CD4-positive, alpha-beta T cell treated with Interferon alpha-2 for 1 hour (primary cell): ENCODE results near the gene TMEM203.

ENCODE experiments used
- DNase-seq, 2 donors: peaks; one replicate each; pipeline ENCODE4 v3.0.0-alpha.2; 2020 to 2022

The TMEM203 gene

DNA sequence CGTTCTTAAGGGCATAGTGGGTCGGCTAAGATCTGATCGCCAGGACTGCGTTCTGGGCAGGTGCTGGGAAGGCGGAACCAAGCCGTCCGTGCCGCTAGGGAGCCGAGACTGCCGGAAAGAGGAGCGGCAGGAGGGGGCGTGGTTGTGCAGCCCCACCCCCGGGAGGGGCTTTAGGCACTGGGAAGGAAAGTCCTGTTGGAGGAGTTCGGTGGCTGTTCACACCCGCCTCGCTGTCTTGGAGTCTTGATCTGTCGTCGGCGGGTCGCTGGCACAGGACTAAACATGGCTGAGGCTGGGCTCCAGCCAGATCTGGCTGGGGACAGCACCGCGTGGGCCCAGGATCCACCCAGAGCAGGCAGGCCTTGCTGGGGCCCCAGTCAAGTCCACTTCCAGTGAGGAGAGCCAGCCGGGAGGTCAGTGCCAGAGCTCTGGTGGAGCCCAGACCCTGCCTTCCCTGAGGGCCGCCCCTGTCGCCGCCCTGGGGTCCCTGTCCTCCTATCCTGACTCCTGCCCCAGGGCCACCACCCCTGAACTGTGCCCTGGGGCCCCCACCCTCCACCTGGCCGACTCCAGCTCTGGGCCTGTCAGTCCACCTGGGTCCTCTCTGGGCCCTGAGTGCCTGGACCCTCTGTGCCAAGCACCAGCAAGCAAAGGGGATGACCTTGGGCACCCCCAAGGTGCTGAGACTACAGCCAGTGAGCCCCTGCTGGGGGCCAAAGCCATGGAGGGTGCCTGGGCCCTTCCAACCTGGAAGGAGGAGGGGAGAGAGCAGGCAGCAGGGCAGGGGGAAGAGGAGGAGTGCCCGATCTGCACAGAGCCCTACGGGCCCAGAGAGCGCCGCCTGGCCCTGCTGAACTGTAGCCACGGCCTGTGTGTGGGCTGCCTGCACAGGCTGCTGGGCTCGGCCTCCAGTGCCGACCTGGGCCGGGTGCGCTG is 12.1 kb upstream of the TMEM203 start:
- no peak for DNase-seq

DNA sequence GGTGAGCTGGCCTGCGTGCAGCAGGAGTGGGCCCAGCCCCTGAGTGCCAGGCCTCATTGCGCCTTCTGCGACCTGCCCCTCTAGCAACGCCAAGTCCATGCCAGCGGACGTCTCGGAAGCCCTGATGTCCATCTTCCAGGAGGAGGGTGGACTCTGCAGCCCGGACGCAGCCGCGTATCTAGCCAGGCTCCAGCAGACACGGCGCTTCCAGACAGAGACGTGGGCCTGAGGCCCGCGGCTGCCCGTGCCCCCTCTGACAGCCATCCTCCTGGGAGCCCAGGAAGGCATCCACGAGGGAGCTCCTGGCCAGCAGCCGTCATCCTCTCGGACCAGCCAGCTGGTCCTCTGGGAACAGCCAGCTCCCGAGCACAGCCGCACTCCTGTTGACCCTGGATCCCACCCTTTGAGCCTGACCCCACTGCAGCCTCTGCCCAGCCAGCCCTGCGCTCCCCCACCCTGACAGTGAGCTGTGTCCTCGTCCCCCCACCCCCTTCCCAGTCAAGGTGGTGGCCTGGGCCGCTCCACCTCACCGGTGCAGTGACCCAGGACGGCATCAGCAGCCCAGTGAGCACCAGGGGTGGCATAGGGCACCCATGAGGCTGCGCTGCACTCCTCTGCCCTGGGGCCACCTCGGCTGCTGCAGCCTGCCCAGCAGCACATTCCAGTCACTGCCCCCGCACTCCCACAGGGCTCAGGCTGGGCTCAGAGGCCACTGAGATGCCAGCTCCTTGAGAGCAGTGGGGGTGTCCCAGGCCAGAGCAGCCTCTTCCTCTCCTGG is 10.9 kb upstream of the TMEM203 start:
- DNase-seq: no peak

DNA sequence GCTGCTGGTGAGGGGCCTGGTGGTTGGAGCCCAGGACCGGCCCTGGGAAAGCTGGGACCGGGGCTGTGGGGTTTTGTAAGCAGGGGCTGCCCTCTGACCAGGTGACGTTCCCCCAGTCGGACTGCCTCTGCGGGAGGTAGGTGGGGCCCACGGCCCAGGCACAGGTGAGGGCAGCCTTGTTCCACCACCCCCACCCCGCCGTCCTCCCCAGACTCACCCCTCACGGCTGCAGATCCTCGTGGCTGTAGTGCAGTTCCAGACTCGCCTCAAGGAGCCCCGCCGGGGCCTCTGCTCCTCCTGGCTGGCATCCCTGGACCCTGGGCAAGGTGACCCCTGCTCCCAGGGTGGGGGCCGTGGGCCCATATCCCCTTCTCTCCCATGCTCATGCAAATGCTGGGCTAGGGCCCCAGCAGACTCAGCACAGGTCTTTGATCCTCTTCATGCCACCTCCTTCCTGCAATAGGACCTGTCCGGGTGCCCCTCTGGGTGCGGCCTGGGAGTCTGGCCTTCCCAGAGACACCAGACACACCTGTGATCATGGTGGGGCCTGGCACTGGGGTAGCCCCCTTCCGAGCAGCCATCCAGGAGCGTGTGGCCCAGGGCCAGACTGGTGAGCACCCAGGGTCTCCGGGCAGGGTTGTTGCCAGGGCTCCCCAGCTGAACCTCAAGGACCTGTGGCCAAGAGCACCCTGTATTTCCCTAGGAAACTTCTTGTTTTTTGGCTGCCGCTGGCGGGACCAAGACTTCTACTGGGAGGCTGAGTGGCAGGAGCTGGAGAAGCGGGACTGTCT is 9.9 kb upstream of the TMEM203 start:
- DNase-seq: no peak

DNA sequence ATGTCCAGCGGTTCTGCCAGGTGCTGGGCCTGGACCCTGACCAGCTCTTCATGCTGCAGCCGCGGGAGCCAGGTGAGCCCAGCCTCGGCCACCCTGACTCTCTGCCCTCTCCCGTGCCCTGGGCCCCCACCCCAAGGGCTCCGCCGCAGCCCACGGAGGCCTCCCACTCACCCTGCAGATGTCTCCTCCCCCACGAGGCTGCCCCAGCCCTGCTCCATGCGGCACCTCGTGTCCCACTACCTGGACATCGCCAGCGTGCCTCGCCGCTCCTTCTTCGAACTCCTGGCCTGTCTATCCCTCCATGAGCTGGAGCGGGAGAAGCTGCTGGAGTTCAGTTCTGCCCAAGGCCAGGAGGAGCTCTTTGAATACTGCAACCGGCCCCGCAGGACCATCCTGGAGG is 9.2 kb upstream of the TMEM203 start:
- no peak for DNase-seq

DNA sequence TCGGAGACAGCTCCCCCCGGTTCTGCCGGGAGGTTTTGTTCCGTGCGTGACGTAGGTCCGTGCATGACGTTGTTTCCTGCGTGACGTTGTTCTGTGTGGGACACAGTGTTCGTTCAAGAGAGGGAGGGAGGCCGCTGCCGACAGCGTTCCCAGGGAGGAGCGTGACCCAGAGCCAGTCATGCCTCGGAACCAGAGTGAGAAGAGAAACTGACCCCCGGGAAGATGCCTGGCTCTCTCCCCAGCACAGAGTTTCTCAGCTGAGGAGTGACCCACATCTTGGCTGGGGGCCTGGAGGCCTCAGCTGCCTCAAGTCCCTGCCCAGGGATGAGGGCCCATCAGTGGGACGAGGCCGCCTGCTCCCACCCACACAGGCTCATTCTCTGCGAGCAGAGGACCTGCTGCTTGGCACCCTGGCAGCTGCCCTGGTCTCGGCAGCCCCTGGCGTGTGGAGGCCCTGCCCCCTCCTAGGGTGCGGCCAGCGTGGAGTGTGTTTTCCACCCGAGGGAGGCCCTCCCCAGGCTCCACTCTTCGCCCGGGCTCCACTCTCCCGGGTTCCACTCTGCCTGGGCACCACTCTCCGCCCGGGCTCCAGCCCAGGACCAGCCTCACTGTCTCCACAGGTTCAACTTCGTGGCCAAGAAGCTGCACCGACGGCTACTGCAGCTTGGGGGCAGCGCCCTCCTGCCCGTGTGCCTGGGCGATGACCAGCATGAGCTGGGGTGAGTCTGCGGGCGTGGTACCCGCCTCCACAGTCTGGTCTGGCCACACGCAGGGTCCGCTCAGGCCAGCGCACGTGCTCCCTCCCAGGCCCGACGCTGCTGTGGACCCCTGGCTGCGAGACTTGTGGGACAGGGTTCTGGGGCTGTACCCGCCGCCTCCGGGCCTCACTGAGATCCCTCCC is 8.0 kb upstream of the TMEM203 start:
- no peak for DNase-seq

DNA sequence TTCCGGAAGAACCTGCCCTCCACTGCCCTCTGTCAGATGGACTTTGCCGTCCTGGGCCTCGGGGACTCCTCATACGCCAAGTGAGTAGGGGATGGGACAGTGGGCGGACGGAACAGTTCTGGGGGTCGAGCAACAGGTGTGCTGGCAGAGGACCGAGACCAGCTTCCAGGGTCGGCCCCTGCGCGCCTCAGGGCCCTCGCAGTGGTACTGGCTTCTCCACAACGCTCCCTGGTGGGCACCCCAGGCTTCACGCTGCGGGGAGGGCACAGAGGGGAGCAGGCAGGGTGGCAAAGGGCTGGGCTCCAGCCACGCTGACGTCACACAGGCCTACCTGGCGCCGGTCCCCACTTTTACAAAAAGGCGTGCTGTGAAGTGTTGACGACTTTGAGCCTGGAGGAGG is 7.1 kb upstream of the TMEM203 start:
- no peak for DNase-seq

DNA sequence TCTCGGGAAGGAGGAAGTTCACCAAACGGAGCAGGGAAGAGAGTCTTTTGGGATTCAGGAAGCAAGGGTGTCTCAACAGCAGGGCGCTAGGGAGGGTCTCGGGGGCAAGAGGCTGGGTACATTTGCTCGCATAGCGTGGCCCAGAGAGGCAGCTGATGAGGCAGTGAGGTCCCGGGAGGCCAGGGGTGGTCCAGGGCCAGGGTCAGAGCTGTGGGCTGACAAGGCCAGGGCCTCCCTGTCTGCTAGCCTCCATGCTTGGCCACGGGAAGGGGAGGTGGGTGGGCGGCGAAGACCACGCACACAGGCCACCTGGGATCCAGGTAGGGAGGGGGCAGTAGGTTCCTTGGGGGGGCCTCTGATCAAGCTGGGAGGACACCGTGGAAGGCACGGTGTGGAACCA is 6.1 kb upstream of the TMEM203 start:
- DNase-seq: no peak

DNA sequence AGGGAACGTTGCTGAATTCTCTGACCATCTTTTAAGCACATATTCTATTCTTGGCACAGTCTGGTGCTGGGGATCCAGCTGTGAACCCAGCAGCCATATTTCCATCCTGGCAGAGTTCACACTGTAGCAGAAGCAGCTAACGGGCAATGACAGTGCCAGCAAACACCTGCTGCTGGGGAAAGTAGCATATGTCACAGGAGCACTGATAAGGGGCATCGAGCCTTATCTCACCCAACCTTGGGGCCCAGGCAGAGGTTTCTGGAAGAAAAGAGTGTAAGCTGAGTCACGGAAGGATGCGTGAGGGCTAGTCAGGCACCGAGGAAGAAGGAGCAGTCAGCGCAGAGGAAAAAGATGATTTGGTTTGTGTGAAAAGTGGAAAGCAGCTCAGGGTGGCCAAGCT is 1.2 kb upstream of the TMEM203 start:
- no peak for DNase-seq

DNA sequence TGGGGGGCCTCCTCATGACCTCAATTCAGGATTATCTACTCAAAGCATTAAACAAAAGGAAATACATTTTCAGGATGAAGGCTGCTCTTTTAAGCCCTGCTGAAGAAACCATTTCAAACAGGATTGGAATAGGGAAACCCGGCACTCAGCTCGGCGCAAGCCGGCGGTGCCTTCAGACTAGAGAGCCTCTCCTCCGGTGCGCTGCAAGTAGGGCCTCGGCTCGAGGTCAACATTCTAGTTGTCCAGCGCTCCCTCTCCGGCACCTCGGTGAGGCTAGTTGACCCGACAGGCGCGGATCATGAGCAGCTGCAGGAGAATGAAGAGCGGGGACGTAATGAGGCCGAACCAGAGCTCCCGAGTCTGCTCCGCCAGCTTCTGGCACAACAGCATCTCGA is 720 bp downstream of the TMEM203 start:
- DNase-seq: no peak

DNA sequence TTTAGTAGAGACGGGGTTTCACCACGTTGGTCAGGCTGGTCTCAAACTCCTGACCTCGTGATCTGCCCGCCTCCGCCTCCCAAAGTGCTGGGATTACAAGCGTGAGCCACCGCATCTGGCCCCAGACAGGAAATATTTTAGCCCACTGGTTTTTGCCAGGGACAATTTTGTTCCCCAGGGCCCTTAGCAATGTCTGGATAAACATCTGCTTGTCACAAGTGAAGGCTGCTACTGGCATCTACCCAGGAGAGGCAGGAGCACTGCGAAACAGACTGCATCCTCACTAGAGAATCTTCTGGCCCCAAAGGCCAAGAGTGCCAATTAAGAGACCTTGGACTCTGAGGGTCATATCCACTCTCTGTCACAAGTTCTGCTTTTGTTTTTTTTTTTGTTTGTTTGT is 2.5 kb downstream of the TMEM203 start:
- no peak for DNase-seq

DNA sequence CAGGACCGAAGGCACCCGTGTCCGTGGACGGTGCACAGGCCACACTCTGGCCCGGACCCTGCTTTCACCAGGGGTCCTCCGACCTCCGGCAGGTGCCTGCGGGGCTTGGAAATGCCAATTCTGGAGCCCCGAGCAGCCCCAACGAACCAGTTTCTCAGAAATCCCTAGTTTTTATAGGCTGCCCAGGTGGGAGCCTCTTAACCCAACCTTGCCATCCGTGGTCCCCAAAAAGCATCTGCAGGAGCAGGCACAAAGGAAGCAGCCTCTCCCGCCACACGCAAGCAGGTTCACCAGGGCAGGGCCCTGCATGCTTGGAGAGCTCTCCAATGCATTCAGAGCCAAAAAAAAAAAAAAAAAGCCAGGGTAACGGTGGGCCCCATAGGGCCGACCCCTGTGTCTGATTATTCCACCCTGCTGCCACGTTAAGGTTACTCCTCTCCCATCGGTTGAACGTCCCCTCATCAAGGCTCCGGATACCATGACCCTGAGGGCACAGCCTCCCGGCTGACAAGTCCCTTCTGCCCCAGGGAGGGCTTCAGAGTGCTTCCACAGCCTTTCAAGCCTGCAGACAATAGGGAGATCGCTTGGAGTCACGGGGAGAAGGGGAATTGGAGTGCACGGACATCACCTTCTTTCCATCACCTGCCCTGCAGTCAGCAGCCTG is 4.1 kb downstream of the TMEM203 start:
- no peak for DNase-seq

DNA sequence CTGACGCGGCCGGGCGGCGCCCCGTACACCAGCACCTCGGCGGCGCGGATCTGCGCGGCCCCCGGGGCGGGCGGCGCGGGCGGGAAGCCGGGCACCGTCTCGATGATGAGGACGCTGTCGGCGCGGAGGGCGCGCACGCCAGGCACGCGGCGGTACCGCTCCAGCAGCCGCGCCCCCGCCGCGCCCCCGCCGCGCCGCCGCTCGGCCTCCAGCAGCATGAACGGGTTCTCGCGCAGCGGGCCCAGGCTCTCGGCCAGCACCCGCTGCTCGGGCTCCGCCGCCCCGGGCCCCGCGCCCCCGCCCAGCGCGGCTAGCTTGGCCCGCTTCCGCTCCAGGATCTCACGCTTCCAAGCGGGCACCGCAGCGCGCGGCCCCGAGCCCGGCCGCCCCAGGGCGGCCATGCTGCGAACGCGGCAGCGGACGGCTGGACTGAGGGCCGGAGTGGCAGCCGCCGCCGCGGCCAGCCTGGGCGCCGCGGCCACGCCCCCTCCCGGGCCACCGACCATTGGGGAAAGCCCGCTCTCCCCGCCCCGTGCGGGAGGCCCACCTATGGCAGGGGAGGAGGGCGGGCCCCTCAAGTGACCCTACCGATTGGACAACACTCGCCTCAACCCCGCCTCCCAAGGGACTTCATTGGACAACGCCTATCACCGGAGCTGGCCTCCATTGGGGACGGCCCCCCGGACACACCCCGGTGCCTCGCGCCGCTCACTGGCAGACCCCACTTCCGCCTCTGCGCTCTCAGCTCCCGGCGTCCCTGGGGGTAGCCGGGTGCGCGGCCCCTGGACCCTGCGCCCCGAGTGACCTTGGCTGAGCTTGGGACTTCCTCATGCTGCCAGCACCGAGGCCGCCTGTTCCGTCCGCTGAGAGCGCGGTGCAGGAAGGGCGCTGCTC is 4.9 kb downstream of the TMEM203 start, which contains the start of gene TPRN:
TSS of gene TPRN (minus strand) at position 431 of the 894 bp plus-strand sequence. CDS start at position 401, 30 bp downstream.
- peak; percentile 98 to 99 for DNase-seq

DNA sequence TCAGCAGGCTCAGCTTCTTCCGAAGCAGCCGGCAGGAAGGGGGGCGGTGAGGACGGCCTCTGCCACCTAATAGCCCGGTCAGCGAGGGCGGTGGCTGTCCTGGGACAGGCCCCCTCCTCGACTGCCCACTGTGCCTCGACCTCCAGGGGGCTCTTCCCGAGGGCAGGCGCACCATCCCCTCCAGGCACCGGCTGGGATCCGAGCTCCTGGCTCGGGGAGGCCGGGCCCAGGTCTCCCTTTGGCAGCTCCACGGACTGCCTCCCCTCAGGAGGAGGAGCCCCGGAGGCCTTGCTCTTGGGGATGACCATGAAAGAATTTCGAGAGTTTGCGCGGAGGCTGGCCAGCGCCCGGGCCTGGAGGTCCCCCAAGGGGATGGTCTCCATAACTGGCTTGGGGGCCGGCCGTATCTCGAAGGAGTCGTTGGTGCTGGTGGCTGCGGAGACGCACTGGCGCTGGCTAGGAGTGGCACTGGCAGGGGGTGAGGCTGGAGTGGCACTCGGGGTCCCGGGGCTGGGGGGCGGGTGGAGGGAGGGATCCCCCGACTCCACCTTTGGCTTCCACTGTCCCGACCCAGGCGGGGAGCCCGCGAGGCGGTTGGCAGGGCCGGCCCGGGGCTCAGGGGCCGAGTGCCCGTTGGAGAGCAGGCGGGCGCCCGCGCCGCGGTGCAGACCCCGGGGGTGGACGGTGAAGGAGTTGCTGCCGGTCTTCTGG is 5.9 kb downstream of the TMEM203 start:
- DNase-seq: no peak

DNA sequence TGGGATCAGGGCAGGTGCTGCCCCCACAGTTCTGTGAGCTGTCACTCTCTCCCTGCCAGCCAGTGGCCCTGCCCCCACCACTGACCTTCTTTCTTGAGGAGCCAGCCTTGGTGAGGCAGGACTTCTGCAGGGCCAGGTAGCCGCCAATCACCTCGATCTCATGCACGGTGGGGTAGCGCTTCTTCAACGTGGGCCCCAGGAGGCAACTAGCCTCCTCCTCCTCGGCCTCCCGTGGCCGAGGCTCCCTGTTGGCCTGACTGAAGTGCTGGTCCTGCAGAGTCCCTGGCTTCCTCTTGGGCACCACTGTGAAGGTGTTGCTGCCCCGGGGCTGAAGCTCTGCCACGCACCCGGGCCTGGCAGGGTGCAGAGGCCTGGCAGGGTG is 6.6 kb downstream of the TMEM203 start:
- no peak for DNase-seq

DNA sequence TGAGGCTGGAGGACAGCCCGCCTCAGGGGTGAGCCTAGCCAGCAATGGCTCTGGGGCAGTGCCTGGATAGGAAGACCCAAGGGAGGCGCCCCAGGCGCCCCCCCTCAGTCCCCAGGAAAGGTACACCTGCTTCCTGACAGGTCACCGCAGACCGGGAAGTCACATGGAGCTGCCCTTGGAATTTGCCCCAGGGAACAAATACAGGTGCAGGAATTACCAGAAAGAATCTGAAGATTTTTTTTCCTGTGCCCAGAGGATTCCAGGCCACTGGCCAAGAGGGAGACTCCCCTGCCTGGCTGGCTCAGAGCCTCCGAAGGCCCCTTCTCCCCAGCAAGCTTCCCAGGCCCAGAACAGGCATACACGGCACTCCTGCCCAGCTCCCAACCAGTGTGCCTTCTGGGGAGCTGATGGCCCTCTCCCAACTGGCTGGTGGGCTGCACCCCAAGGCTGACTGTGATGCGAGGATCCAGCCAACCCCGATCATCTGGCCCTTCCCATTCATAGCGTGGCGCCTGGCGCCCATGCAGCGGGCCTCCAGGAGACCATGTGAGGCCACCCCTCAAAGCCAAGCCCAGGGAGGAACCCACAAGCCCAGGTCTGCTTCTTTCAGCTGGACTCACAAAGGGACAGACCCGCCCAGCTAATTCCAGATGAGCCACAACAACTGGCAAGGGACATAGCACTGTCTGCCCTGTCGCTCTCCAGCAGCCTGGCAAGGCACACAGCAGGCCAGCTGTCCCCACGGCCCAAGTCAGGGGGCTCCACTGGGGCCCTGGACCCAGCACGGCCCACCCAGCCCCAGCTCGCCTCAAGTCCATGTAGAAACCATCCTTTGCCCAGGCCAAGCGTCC is 7.2 kb downstream of the TMEM203 start:
- DNase-seq: no peak

DNA sequence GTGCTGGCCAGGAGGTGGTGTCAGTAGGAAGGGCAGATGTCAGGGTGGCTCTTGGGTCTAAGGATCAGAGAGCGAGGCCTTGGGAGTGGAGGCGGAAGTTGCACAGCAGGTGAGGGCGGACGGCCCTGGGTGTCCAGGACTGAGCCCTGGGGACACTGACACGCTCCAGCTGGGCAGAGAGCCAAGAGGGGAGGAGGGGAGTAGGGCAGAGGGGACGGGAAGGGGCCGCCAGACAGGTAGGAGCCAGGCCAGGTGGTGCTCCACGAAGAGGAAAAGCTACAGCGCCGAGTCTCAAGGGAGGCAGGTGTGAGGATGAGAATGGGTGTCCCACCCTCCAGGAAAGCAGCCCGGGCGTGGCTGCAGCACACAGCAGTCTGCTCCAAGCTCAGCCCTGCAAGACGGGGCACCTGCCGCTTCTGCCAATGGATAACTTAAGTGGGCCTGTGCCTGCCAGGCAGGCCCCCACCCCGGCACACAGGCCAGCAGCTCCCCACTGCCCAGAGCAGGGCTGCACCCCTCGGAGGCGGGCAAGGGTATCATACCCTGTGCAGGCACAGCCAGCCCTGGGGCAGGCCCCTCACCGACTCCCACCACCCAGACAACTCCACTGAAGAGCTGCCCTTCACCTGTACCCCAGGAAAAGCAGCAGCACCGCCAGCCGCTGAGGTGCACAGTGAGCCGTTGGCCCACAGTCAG is 9.8 kb downstream of the TMEM203 start:
- no peak for DNase-seq

DNA sequence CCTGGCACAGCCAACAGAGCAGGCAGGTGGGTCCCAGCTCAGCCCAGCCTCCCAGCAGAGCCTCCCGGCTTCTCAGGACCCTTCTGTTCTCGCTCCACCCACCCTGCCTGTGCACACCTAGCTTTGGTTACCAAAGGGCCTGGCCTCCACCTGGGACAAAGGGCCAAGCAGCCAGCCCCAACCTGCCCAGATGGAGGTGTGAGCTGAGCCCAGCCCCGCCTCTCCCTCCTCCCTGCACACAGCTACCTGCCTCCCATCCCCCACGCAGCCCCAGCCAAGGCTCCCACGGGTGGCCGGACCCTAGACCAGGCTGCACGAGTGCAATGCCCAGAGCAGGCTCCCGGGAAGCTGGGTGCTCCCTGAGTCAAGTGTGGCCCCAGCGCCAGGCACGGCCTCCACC is 10.5 kb downstream of the TMEM203 start:
- DNase-seq: no peak

DNA sequence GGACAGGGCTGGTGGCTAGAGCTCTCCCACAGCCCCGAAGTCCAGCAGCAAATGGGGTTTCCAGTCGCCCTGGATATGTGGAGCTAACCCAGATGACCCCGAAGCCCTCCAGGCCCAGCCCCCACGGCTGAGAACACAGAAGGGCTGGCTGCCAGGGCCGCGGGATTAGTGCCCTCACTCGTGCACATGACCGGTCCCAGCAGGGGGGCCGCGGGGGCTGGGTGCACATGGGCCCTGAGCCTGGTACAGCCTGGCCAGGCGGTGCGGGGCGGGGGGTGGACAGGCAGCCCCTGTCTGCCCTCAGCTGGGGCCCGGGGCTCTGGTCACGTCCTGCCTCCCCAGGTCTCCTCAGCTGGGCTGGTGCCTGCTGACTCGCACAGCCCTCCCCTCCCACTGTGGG is 11.1 kb downstream of the TMEM203 start:
- DNase-seq: no peak
